Loucy (cell line): Measurements from ENCODE around the gene PNPLA7.

Source experiments
- EZH2phosphoT487 ChIP-seq: fragments of 200-600 bp; IDR thresholded peaks from 2 replicates; pipeline ENCODE4 v1.6.1; 2018; ENCODE audit warnings: antibody characterized with exemption, mild to moderate bottlenecking, moderate library complexity, borderline replicate concordance
- TF ChIP-seq, protein P1 (sequence below): fragments of 200-600 bp; sonication (generic); conservative IDR thresholded peaks from 2 replicates; pipeline ENCODE4 v1.5.1; 2014; ENCODE audit warnings: mild to moderate bottlenecking, antibody characterized with exemption, low read length

DNA sequence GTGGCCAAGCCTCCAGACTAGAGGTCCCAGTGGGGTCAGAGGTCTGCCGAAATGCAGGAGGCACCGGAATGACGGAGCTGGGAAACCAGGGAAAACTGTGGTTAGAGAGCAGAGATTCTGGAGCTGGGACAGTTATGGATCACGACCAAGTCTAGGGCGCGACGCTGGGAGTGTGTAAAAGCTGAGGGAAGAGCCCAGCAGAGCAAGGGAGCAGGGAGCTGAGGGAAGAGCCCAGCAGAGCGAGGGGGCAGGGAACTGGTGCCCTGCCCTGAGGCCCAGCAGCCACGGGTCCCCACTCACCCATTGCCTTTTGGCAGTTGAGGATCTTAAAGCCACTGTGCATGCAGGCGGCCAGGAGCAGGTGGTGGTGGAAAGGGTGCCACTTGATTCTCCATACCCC is 13.9 kb upstream of the PNPLA7 start:
- TF ChIP-seq, protein P1, sequence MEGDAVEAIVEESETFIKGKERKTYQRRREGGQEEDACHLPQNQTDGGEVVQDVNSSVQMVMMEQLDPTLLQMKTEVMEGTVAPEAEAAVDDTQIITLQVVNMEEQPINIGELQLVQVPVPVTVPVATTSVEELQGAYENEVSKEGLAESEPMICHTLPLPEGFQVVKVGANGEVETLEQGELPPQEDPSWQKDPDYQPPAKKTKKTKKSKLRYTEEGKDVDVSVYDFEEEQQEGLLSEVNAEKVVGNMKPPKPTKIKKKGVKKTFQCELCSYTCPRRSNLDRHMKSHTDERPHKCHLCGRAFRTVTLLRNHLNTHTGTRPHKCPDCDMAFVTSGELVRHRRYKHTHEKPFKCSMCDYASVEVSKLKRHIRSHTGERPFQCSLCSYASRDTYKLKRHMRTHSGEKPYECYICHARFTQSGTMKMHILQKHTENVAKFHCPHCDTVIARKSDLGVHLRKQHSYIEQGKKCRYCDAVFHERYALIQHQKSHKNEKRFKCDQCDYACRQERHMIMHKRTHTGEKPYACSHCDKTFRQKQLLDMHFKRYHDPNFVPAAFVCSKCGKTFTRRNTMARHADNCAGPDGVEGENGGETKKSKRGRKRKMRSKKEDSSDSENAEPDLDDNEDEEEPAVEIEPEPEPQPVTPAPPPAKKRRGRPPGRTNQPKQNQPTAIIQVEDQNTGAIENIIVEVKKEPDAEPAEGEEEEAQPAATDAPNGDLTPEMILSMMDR = no peak
- TF ChIP-seq EZH2phosphoT487 = no peak
